OCI-LY1 (cell line): Measurements from ENCODE around the gene DNAH1.

ENCODE experiments used
- H2AFZ ChIP-seq: fragments of 200-600 bp; sonication (generic), shearing (Covaris generic); 2 replicates; pipeline ENCODE4 v1.6.0; 2014; ENCODE audit warnings: antibody characterized with exemption, mild to moderate bottlenecking, low read length
- H3F3A ChIP-seq: fragments of 200-600 bp; sonication (generic), shearing (Covaris generic); 2 replicates; pipeline ENCODE4 v1.6.0; 2014; ENCODE audit warnings: mild to moderate bottlenecking, antibody characterized with exemption, low read length, moderate library complexity; ENCODE audit not compliant: insufficient read depth
- H3K27ac ChIP-seq: fragments of 200-600 bp; sonication (generic); 2 replicates; pipeline ENCODE4 v1.5.1; 2014; ENCODE audit warnings: low read length, mixed run types, mild to moderate bottlenecking, low read depth; ENCODE audit not compliant: poor library complexity, severe bottlenecking
- H3K27me3 ChIP-seq: fragments of 200-600 bp; sonication (generic); 2 replicates; pipeline ENCODE4 v1.6.0; 2014; ENCODE audit warnings: antibody characterized with exemption, mild to moderate bottlenecking, low read length, moderate library complexity; ENCODE audit not compliant: insufficient read depth
- H3K36me3 ChIP-seq: fragments of 200-600 bp; sonication (generic); 2 replicates; pipeline ENCODE4 v1.6.1; 2014; ENCODE audit warnings: mild to moderate bottlenecking, antibody characterized with exemption, low read length, moderate library complexity, mixed read lengths; ENCODE audit not compliant: insufficient read depth
- H3K4me1 ChIP-seq: fragments of 200-600 bp; sonication (generic); 2 replicates; pipeline ENCODE4 v1.5.1; 2014; ENCODE audit warnings: mild to moderate bottlenecking, low read length, moderate library complexity; ENCODE audit not compliant: insufficient read depth, severe bottlenecking
- H3K4me2 ChIP-seq: fragments of 200-600 bp; sonication (generic), shearing (Covaris generic); 2 replicates; pipeline ENCODE4 v1.6.1; 2014; ENCODE audit warnings: low read length
- H3K4me3 ChIP-seq: fragments of 200-600 bp; sonication (generic); 2 replicates; pipeline ENCODE4 v1.5.1; 2014; ENCODE audit warnings: low read length, low read depth, mild to moderate bottlenecking, mixed read lengths; ENCODE audit not compliant: poor library complexity, severe bottlenecking
- H3K79me2 ChIP-seq: fragments of 200-600 bp; shearing (Covaris generic); 2 replicates; pipeline ENCODE4 v1.6.1; 2016; ENCODE audit warnings: mixed run types, low read length, mixed read lengths; ENCODE audit not compliant: insufficient read depth
- H3K9ac ChIP-seq: fragments of 200-600 bp; sonication (generic), shearing (Covaris generic); 2 replicates; pipeline ENCODE4 v1.6.1; 2014; ENCODE audit warnings: mild to moderate bottlenecking, low read length, mixed read lengths
- H3K9me2 ChIP-seq: fragments of 200-600 bp; sonication (generic), shearing (Covaris generic); 2 replicates; pipeline ENCODE4 v1.6.1; 2014; ENCODE audit warnings: low read depth, mild to moderate bottlenecking, low read length, mixed read lengths
- H3K9me3 ChIP-seq: fragments of 200-600 bp; shearing (Covaris generic); 2 replicates; pipeline ENCODE4 v1.6.1; 2014; ENCODE audit warnings: low read length, mixed read lengths
- H4K20me1 ChIP-seq: fragments of 200-600 bp; sonication (generic), shearing (Covaris generic); 2 replicates; pipeline ENCODE4 v1.6.0; 2016; ENCODE audit warnings: mild to moderate bottlenecking, low read length; ENCODE audit not compliant: insufficient read depth
- EZH2 ChIP-seq: fragments of 200-600 bp; sonication (generic), shearing (Covaris generic); IDR thresholded peaks from 2 replicates; pipeline ENCODE4 v1.8.0; 2017; ENCODE audit warnings: borderline replicate concordance, mixed run types, mild to moderate bottlenecking, antibody characterized with exemption, low read length, moderate library complexity, mixed read lengths
- TF ChIP-seq, protein P1 (sequence below): fragments of 200-600 bp; sonication (generic), shearing (Covaris generic); IDR thresholded peaks from 2 replicates; pipeline ENCODE4 v1.5.1; 2017; ENCODE audit warnings: mild to moderate bottlenecking, antibody characterized with exemption, low read length, moderate library complexity, mixed read lengths

The DNAH1 gene

DNA sequence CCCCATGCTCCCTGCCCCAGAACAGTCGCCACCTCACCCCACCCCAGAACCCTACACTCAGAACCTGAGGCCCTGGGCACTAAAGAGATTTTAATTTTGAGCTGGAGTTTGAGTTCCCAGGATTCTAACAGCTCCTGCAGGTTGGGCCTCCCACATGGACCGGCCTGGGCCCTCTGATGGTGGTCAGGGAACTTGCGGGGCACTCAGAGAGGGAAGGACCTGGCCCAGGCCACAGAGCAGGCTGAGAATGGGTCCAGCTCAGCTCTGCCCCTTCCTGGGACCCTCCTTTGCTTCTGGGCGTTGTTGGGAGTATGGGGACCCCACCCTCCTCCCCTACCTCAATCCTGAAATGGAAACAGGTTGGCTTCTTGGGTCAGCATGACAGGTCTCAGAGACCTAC, 129.9 kb downstream of the DNAH1 start:
- no peaks in the 10 kb centered on the region for H4K20me1 ChIP-seq
- no peak overlapping the region for H3K9ac ChIP-seq
- no peak overlapping the region for H2AFZ ChIP-seq
- no peaks in the 10 kb centered on the region for H3K79me2 ChIP-seq
- no peaks in the 10 kb centered on the region for H3K9me2 ChIP-seq
- no peak overlapping the region for H3K27ac ChIP-seq
- no peak overlapping the region for H3K4me2 ChIP-seq
- H3K9me3 ChIP-seq, result no peaks in the 10 kb centered on the region
- H3K4me3 ChIP-seq, result no peak overlapping the region
- H3K4me1 ChIP-seq, result peaks cover 11% of the 10 kb centered on the region
- H3K27me3 ChIP-seq, result peaks cover 9% of the 10 kb centered on the region; the same call in 1 of the 2 replicates
- no peaks in the 10 kb centered on the region for H3K36me3 ChIP-seq
- TF ChIP-seq, protein P1, sequence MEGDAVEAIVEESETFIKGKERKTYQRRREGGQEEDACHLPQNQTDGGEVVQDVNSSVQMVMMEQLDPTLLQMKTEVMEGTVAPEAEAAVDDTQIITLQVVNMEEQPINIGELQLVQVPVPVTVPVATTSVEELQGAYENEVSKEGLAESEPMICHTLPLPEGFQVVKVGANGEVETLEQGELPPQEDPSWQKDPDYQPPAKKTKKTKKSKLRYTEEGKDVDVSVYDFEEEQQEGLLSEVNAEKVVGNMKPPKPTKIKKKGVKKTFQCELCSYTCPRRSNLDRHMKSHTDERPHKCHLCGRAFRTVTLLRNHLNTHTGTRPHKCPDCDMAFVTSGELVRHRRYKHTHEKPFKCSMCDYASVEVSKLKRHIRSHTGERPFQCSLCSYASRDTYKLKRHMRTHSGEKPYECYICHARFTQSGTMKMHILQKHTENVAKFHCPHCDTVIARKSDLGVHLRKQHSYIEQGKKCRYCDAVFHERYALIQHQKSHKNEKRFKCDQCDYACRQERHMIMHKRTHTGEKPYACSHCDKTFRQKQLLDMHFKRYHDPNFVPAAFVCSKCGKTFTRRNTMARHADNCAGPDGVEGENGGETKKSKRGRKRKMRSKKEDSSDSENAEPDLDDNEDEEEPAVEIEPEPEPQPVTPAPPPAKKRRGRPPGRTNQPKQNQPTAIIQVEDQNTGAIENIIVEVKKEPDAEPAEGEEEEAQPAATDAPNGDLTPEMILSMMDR, result no peak
- no peak for TF ChIP-seq EZH2
- H3F3A ChIP-seq, result no peaks in the 10 kb centered on the region

DNA sequence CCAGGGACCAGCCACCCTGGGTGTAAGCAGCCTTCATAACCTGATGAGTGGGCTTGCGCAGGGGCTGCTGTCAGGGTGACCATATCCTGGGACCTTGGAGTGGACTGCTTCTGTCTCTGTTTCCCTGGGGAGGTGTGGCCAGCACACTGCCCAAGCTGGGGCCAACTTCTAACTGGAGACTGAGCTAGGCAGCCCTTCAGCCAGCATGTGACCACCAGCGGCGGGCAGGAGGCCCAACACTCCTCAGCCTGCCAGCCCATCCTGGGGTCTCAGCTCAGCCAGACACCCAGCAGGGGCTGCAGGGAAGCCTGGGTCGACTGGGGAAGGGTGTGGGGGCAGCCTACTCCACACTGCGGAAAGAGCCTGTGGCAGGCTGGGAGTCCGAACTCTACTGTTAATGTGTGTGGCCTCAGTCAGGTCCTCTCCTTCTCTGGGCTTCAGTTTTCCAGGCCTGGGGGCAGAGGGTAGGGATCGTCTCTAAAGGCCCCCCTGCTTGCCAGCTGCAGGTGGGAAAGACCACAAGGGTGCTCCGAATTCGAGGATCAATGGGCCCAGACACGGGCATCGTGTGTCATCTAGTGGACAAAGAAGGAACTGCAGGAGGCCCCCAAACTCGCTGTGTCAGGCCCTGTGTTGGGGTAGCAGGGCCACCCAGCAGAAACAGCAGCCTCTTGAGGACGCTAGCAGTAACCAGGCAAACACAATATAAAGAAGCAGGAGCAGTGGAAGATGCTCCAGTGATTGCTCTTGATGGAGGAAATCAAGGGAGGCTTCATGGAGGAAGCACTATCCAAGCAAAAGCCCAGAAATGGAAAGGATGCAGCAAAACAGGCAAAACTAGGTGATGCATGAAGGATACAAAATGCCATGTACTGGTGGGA, 130.8 kb downstream of the DNAH1 start:
- no peaks in the 10 kb centered on the region for H3K9me2 ChIP-seq
- no peaks in the 10 kb centered on the region for H3K9me3 ChIP-seq
- H3K27me3 ChIP-seq, result peaks cover 4% of the 10 kb centered on the region; the same call in 1 of the 2 replicates
- no peak overlapping the region for H3K4me2 ChIP-seq
- no peaks in the 10 kb centered on the region for H3K36me3 ChIP-seq
- H3K4me3 ChIP-seq, result no peak overlapping the region
- no peak overlapping the region for H3K9ac ChIP-seq
- H2AFZ ChIP-seq, result no peak overlapping the region
- H3K79me2 ChIP-seq, result no peaks in the 10 kb centered on the region
- TF ChIP-seq EZH2, result no peak
- TF ChIP-seq, protein P1, result peak; percentile 99
- no peak overlapping the region for H3K27ac ChIP-seq
- H3F3A ChIP-seq, result no peaks in the 10 kb centered on the region
- peaks cover 11% of the 10 kb centered on the region for H3K4me1 ChIP-seq
- no peaks in the 10 kb centered on the region for H4K20me1 ChIP-seq

DNA sequence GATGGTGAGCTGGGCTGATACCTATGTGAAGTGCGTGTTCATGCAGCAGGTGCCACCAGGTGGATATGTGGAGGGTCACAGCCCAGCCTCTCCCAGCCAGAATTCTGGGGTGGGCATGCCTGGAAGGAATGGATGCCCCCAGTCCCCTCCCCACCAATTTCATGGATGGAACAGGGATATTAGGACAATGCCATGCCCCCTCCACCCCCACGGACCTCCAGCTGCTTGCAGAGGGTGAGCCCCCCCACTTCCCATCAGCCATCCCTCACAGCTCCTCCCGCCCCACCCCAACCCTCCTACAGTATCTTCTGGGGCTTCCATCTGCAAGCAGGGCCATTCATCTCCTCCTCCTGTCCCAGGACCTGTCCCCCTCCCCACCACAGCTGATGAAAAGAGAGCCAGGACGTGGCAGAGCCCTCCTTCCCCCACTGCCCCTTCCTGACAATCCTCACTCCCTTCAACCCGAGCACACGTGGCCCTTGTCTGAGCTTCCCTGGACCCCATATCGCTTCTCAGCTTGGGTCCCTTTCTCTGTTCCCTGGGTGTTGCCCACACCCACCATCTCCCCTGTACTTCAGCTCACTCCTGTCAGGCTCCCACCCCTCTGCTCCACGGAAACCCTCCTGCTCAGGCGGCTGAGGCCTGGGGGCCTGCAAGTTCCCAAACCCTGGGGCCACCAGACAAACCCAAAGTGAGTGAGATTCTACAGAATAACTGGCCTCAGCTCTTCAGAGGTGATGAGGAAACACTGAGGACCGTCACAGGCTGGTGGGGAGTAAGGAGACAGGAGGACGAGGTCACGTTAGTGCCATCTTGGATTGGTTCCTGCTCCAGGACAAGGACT, 131.6 kb downstream of the DNAH1 start:
- Histone ChIP-seq H3K27me3 (peaks cover 4% of the 10 kb centered on the region; the same call in 1 of the 2 replicates), H4K20me1 (no peaks in the 10 kb centered on the region), H3K27ac (no peak overlapping the region), H3K4me1 (peaks cover 11% of the 10 kb centered on the region), H3K9ac (no peak overlapping the region), H3K9me2 (no peaks in the 10 kb centered on the region), H2AFZ (no peak overlapping the region), H3K9me3 (no peaks in the 10 kb centered on the region), H3K36me3 (no peaks in the 10 kb centered on the region), H3K4me3 (no peak overlapping the region), H3F3A (no peaks in the 10 kb centered on the region), H3K4me2 (no peak overlapping the region), H3K79me2 (no peaks in the 10 kb centered on the region)
- TF ChIP-seq EZH2, result no peak
- TF ChIP-seq, protein P1, result no peak
